SU-DHL-6 (cell line): ENCODE results near the gene C18orf54.

Experiments
- CTCF ChIP-seq: fragments of 200-600 bp; sonication (generic); IDR thresholded peaks from one replicate; pipeline ENCODE4 v1.5.1; 2017; ENCODE audit warnings: antibody characterized with exemption, mild to moderate bottlenecking, low read length, moderate library complexity; ENCODE audit not compliant: insufficient read depth, poor library complexity, severe bottlenecking
- EZH2phosphoT487 ChIP-seq: fragments of 200-600 bp; sonication (generic), shearing (Covaris generic); conservative IDR thresholded peaks from 2 replicates; pipeline ENCODE4 v1.6.1; 2018; ENCODE audit warnings: mild to moderate bottlenecking, antibody characterized with exemption, low read length, moderate library complexity, mixed read lengths

- TF ChIP-seq CTCF (no peak), EZH2phosphoT487 (no peak)
These were observed 24.4 kb downstream of the C18orf54 start for GRCh38 chr18:54382076-54382475.
